GM12875 (cell line): Measurements from ENCODE around the gene NNMT.
"Not testable (repeated sequence)": the region's sequence is repeated elsewhere in the genome, so short reads cannot be mapped to it uniquely, and the experiment has no call there.

Source experiments
- H3K4me3 ChIP-seq: one replicate; pipeline ENCODE4 v1.5.1; 2011; ENCODE audit warnings: low read depth, low read length, control low read depth
- CTCF ChIP-seq: IDR thresholded peaks from 2 replicates; pipeline ENCODE4 v1.5.1; 2011; ENCODE audit warnings: low read depth, mild to moderate bottlenecking, control low read depth, inconsistent platforms, low read length, moderate library complexity, borderline replicate concordance; ENCODE audit not compliant: insufficient read depth

Gene NNMT

GRCh38 chr11:114330373-114330772 lies 34.2 kb downstream of the NNMT start:
- no peak overlapping the region for H3K4me3 ChIP-seq
- no peak for TF ChIP-seq CTCF

- TF ChIP-seq CTCF, result peak; percentile 76
- H3K4me3 ChIP-seq, result no peak overlapping the region
Observed at GRCh38 chr11:114340311-114341131, 44.3 kb downstream of the NNMT start.

GRCh38 chr11:114341667-114342066 lies 45.5 kb downstream of the NNMT start:
- H3K4me3 ChIP-seq, result not testable (repeated sequence)

- no peak for TF ChIP-seq CTCF
- H3K4me3 ChIP-seq, result no peak overlapping the region
Observed at GRCh38 chr11:114342476-114342875, 46.3 kb downstream of the NNMT start.

GRCh38 chr11:114343020-114343419 lies 46.8 kb downstream of the NNMT start:
- TF ChIP-seq CTCF, result no peak
- H3K4me3 ChIP-seq, result no peak overlapping the region

GRCh38 chr11:114343493-114343892 lies 47.3 kb downstream of the NNMT start:
- no peak for TF ChIP-seq CTCF
- no peak overlapping the region for H3K4me3 ChIP-seq

- TF ChIP-seq CTCF, result no peak
- no peak overlapping the region for H3K4me3 ChIP-seq
Observed at GRCh38 chr11:114344494-114344893, 48.3 kb downstream of the NNMT start.
